ENCODE measurements around the gene GTPBP1.
A peak's percentile ranks its signal among the peaks of the same experiment; 100 is the strongest.

GTPBP1 gene

GRCh38 chr22:38700789-38701628 is 4.7 kb upstream of the GTPBP1 start, which contains the start of gene JOSD1:
TSS of gene JOSD1 (minus strand) at chr22:38700943. CDS start at chr22:38699987, 956 bp downstream.
- TF ChIP-seq, protein P1, sequence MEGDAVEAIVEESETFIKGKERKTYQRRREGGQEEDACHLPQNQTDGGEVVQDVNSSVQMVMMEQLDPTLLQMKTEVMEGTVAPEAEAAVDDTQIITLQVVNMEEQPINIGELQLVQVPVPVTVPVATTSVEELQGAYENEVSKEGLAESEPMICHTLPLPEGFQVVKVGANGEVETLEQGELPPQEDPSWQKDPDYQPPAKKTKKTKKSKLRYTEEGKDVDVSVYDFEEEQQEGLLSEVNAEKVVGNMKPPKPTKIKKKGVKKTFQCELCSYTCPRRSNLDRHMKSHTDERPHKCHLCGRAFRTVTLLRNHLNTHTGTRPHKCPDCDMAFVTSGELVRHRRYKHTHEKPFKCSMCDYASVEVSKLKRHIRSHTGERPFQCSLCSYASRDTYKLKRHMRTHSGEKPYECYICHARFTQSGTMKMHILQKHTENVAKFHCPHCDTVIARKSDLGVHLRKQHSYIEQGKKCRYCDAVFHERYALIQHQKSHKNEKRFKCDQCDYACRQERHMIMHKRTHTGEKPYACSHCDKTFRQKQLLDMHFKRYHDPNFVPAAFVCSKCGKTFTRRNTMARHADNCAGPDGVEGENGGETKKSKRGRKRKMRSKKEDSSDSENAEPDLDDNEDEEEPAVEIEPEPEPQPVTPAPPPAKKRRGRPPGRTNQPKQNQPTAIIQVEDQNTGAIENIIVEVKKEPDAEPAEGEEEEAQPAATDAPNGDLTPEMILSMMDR (IDR thresholded peaks at IDR 0.05; ENCODE audit: borderline replicate concordance, insufficient read depth, low read depth, low read length), result 0 out of 2 replicates have a peak, but pooled peaks have one; percentile 2
- H3K4me3 ChIP-seq (ENCODE audit: low read depth, low read length), result peak within 1 kb of the TSS; percentile 87

DNA sequence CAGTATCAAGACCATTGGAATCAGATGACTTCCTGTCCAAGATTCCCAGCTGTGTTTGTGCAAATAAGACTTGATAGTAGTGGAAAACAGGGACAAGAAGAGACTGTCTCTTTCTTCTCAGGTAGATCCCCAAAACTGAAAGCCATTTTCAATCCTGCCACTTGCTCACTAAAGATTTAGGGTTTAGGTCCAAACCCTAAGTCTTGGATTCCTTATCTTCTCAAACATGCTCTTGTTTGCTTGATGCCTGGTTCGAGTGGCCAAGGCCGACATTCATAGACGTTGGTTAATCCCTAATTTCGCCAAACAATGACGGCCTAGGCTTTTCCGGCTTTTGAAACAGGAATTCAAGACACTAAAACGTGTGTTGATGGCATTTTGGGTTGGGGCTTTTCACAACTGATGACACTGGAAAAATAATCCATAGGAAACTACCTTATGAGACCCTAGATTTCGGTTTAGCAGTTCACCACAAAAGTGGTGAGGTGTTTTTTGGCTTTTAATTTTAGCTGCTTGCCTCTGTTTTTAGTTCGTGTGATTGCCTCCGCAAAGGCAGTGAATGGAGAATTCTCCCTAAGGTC is 1.0 kb upstream of the GTPBP1 start:
- H3K4me3 ChIP-seq (ENCODE audit: low read depth, low read length), result peak overlapping the region; percentile 47
- TF ChIP-seq, protein P1 (IDR thresholded peaks at IDR 0.05; ENCODE audit: borderline replicate concordance, insufficient read depth, low read depth, low read length), result no peak

GRCh38 chr22:38706101-38706900 is 557 bp downstream of the GTPBP1 start:
- TF ChIP-seq, protein P1 (IDR thresholded peaks at IDR 0.05; ENCODE audit: borderline replicate concordance, insufficient read depth, low read depth, low read length), result no peak
- peak overlapping the region; percentile 79 for H3K4me3 ChIP-seq (ENCODE audit: low read depth, low read length)

DNA sequence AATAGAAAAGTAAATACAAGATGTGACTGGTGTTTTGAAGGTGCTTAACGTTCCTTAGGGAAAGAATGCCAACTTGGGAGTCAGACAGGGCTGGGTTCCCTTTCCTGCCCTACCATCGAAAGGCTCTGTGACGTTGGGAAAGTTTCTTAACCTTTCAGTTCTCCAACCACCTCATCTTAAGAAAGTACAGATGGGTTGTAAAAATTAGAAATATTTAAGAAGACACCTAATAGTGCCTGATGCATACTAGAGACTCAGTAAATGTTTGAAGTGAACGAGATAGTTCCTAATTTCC is 1.1 kb downstream of the GTPBP1 start:
- H3K4me3 ChIP-seq (ENCODE audit: low read depth, low read length), result peak overlapping the region; percentile 79
- TF ChIP-seq, protein P1 (IDR thresholded peaks at IDR 0.05; ENCODE audit: borderline replicate concordance, insufficient read depth, low read depth, low read length), result no peak

DNA sequence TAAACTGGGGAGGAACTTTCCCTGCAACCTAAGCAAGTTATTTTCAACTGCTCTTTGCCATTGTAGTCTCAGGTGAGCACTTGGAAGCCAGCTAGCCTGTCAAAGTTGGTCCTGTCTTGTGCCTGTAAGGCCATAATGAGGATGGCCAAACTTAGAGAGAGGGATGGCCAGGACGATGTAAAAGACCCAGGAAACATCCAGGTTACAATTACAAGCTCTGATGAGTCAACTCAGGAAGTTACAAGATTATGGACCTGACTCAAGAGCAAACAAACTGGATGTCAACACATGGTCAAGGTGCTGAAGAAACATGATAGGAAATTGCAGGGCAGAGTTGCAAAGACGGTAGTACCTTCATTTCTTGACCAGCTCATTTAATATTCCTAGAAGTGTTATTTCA is 1.6 kb downstream of the GTPBP1 start:
- TF ChIP-seq, protein P1 (IDR thresholded peaks at IDR 0.05; ENCODE audit: borderline replicate concordance, insufficient read depth, low read depth, low read length), result no peak
- H3K4me3 ChIP-seq (ENCODE audit: low read depth, low read length), result peak overlapping the region; percentile 79

DNA sequence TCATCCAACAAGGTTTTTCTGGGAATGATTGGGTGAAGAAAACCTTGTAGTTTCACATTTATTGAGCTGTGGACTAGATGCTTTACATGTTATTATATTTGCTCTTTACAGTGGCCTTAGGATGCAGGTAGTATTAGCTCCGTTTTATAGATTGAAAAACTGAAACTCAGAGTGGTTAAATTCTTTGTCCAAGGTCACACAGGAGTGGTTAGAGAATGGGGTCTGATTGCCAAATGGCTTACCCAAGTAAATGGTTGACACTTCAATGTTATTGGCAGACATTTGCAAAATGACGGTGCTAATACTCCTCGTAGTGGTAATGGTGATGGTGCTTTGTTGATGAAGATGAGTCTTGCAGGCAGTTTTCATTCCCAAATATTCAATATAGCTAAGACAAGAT is 2.2 kb downstream of the GTPBP1 start:
- no peak overlapping the region for H3K4me3 ChIP-seq (ENCODE audit: low read depth, low read length)
- TF ChIP-seq, protein P1 (IDR thresholded peaks at IDR 0.05; ENCODE audit: borderline replicate concordance, insufficient read depth, low read depth, low read length), result no peak
